ENCODE data around the gene F8. TPM values are rescaled to one million over a fixed set of nuclear protein-coding genes. Genes with fewer than 3 reads are reported as not detected.

Gene F8
- 13.0 TPM for polyA plus RNA-seq (ENCODE audit: insufficient read length)
- long read RNA-seq, donor 1, partial matches to known transcripts: 24 of 25 reads
- long read RNA-seq, donor 1, other reads (novel, unspliced or antisense): 0 of 25 reads
- long read RNA-seq, donor 2, partial matches to known transcripts: 97 of 176 reads
- long read RNA-seq, donor 2, other reads (novel, unspliced or antisense): 79 of 176 reads
- long read RNA-seq, donor 3, partial matches to known transcripts: 0 of 1 reads
- long read RNA-seq, donor 3, other reads (novel, unspliced or antisense): 0 of 1 reads
- long read RNA-seq, donor 4: 0 reads
- long read RNA-seq, donor 5, partial matches to known transcripts: 0 of 2 reads
- long read RNA-seq, donor 5, other reads (novel, unspliced or antisense): 0 of 2 reads
- long read RNA-seq, donor 6, partial matches to known transcripts: 204 of 204 reads
- long read RNA-seq, donor 6, other reads (novel, unspliced or antisense): 0 of 204 reads
- long read RNA-seq, donor 7, partial matches to known transcripts: 119 of 217 reads
- long read RNA-seq, donor 7, other reads (novel, unspliced or antisense): 98 of 217 reads
- long read RNA-seq, donor 8, partial matches to known transcripts: 0 of 2 reads
- long read RNA-seq, donor 8, other reads (novel, unspliced or antisense): 0 of 2 reads

- DNase-seq: no peak
Observed at GRCh38 chrX:155022585-155022984, at the start of gene F8. F8 (minus strand) TSS chrX:155022723; CDS start chrX:155022552, 171 bp downstream.

GRCh38 chrX:155071694-155072280 lies 49.3 kb upstream of the F8 start:
- DNase-seq: no peak

- peak; percentile 66 for DNase-seq
Observed at GRCh38 chrX:155070975-155071693, 48.6 kb upstream of the F8 start, which contains the start of the genes BRCC3, CMC4 and MTCP1. BRCC3 (plus strand) TSS chrX:155071508; CDS start chrX:155071528, 20 bp downstream. CMC4 (minus strand) TSS chrX:155071136; CDS start chrX:155064023, 7,113 bp downstream. MTCP1 (minus strand) TSS chrX:155071136; CDS start chrX:155066010, 5,126 bp downstream.

GRCh38 chrX:155070663-155070974 lies 48.1 kb upstream of the F8 start:
- DNase-seq: no peak

GRCh38 chrX:155070038-155070437 lies 47.5 kb upstream of the F8 start:
- no peak for DNase-seq

GRCh38 chrX:155069414-155069813 lies 46.9 kb upstream of the F8 start:
- DNase-seq: no peak

- no peak for DNase-seq
Observed at GRCh38 chrX:155068165-155068564, 45.6 kb upstream of the F8 start.

GRCh38 chrX:155065035-155065734 lies 42.7 kb upstream of the F8 start:
- DNase-seq: no peak

- DNase-seq: no peak
Observed at GRCh38 chrX:155061760-155062159, 39.2 kb upstream of the F8 start.

- DNase-seq: peak; percentile 61
Observed at GRCh38 chrX:155056877-155057792, 34.6 kb upstream of the F8 start.

- no peak for DNase-seq
Observed at GRCh38 chrX:155056471-155056870, 33.9 kb upstream of the F8 start.

GRCh38 chrX:155055494-155055893 lies 33.0 kb upstream of the F8 start:
- DNase-seq: no peak

- DNase-seq: no peak
Observed at GRCh38 chrX:155054255-155054654, 31.7 kb upstream of the F8 start.

GRCh38 chrX:155053656-155054055 lies 31.1 kb upstream of the F8 start:
- no peak for DNase-seq

GRCh38 chrX:155052738-155053498 lies 30.4 kb upstream of the F8 start:
- DNase-seq: no peak

GRCh38 chrX:155048977-155049619 lies 26.6 kb upstream of the F8 start:
- DNase-seq: no peak

GRCh38 chrX:155046811-155047528 lies 24.4 kb upstream of the F8 start:
- DNase-seq: no peak

- DNase-seq: no peak
Observed at GRCh38 chrX:155046129-155046810, 23.7 kb upstream of the F8 start.

Data from left kidney (tissue), 8 donors.